KOPT-K1 (cell line): ENCODE measurements around the gene LYRM2.

ENCODE experiments used
- H3K27ac ChIP-seq: fragments of 200-600 bp; sonication (generic); 2 replicates; pipeline ENCODE4 v1.5.1; 2016; ENCODE audit warnings: antibody characterized with exemption, mild to moderate bottlenecking, low read depth, low read length; ENCODE audit not compliant: poor library complexity, severe bottlenecking
- H3K36me3 ChIP-seq: fragments of 200-600 bp; sonication (generic); 2 replicates; pipeline ENCODE4 v1.5.1; 2017; ENCODE audit warnings: antibody characterized with exemption, mild to moderate bottlenecking, low read length, moderate library complexity; ENCODE audit not compliant: insufficient read depth
- H3K9me3 ChIP-seq: fragments of 200-600 bp; sonication (generic); 2 replicates; pipeline ENCODE4 v1.5.1; 2017; ENCODE audit warnings: antibody characterized with exemption, low read length, mild to moderate bottlenecking; ENCODE audit not compliant: insufficient read depth, poor library complexity, severe bottlenecking

LYRM2 gene, protein sequence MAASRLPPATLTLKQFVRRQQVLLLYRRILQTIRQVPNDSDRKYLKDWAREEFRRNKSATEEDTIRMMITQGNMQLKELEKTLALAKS

DNA sequence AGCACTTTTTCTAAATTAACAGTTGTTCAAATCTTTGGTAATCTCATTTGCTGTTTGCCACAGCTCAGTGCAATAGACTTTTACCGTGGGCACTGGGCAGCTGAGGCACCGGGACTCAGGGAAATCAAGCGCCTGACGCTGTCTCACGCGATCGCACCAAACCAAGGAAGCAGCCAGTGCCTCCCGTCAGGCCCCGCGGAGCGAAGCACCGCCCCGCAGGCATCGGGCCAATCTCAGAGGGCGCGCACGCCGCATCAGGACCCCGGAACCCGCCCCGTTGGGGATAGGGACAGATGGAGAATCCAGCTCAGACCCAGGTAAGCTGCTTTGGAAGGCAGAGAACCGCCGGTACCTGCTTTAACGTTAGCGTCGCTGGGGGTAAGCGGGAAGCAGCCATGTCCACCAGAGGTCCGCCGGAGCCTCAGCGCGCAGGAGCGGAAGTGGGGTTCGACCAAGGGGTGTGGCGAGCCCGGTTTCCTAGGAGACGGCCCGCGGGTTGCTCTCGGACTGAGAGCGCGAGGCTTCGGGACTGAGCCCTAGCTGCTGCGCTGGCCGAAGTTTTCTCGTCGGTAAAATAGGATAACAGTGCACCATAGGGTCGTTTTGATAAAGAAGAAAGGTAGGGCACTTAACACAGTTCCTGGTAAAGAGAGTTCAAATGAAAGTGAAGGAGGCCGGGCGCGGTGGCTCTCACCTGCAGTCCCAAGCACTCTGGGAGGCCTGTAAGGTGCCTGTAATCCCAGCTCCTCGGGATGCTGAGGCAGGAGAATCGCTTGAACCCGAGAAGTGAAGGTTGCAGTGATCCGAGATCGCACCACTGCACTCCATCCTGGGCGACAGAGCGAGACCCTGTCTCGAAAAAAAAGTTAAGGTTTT lies at the start of gene LYRM2:
LYRM2 (minus strand) TSS at position 428 of the 876 bp plus-strand sequence; CDS start at position 397, 31 bp downstream.
- Histone ChIP-seq H3K27ac (peak within 1 kb of the TSS; percentile 92), H3K9me3 (no peaks in the 10 kb centered on the region), H3K36me3 (peaks cover 51% of the 10 kb centered on the region)

DNA sequence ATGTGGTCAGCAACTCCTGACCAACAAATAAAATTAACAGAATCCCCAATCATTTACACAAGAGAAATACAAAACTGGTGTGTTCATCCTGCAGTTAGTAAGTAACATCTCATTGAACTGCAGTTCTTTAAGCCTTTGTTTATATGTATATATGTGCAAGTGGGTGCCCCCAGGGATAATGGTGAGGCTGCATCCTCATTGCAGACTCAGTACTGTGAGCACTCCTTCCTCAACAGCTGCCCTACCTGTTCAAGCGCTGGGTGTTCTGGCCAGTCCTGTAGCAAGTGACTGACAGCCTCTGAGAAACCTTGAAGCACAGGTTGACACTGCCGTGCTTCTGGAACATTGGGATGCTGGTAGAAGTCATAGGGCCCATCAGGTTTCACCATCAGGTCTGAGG lies 49.8 kb upstream of the LYRM2 start:
- Histone ChIP-seq H3K27ac (no peak overlapping the region), H3K36me3 (peaks cover 100% of the 10 kb centered on the region), H3K9me3 (no peaks in the 10 kb centered on the region)

GRCh38 chr6:89685311-89685710 lies 46.8 kb upstream of the LYRM2 start:
- Histone ChIP-seq H3K27ac (no peak overlapping the region), H3K9me3 (no peaks in the 10 kb centered on the region), H3K36me3 (peaks cover 100% of the 10 kb centered on the region)

GRCh38 chr6:89682991-89683390 lies 44.4 kb upstream of the LYRM2 start:
- H3K27ac ChIP-seq = no peak overlapping the region
- H3K36me3 ChIP-seq = peaks cover 100% of the 10 kb centered on the region
- H3K9me3 ChIP-seq = no peaks in the 10 kb centered on the region

- H3K9me3 ChIP-seq = no peaks in the 10 kb centered on the region
- H3K36me3 ChIP-seq = peaks cover 100% of the 10 kb centered on the region
- no peak overlapping the region for H3K27ac ChIP-seq
These were observed 43.5 kb upstream of the LYRM2 start for GRCh38 chr6:89681983-89682564.

- Histone ChIP-seq H3K36me3 (peaks cover 100% of the 10 kb centered on the region), H3K9me3 (no peaks in the 10 kb centered on the region), H3K27ac (no peak overlapping the region)
These were observed 42.0 kb upstream of the LYRM2 start for GRCh38 chr6:89680551-89680950.

GRCh38 chr6:89680150-89680549 lies 41.6 kb upstream of the LYRM2 start:
- Histone ChIP-seq H3K27ac (no peak overlapping the region), H3K9me3 (no peaks in the 10 kb centered on the region), H3K36me3 (peaks cover 100% of the 10 kb centered on the region)

GRCh38 chr6:89679215-89680120 lies 40.9 kb upstream of the LYRM2 start:
- peaks cover 100% of the 10 kb centered on the region for H3K36me3 ChIP-seq
- no peaks in the 10 kb centered on the region for H3K9me3 ChIP-seq
- H3K27ac ChIP-seq = no peak overlapping the region

- peaks cover 100% of the 10 kb centered on the region for H3K36me3 ChIP-seq
- H3K9me3 ChIP-seq = no peaks in the 10 kb centered on the region
- no peak overlapping the region for H3K27ac ChIP-seq
These were observed 40.0 kb upstream of the LYRM2 start for GRCh38 chr6:89678531-89678930.

DNA sequence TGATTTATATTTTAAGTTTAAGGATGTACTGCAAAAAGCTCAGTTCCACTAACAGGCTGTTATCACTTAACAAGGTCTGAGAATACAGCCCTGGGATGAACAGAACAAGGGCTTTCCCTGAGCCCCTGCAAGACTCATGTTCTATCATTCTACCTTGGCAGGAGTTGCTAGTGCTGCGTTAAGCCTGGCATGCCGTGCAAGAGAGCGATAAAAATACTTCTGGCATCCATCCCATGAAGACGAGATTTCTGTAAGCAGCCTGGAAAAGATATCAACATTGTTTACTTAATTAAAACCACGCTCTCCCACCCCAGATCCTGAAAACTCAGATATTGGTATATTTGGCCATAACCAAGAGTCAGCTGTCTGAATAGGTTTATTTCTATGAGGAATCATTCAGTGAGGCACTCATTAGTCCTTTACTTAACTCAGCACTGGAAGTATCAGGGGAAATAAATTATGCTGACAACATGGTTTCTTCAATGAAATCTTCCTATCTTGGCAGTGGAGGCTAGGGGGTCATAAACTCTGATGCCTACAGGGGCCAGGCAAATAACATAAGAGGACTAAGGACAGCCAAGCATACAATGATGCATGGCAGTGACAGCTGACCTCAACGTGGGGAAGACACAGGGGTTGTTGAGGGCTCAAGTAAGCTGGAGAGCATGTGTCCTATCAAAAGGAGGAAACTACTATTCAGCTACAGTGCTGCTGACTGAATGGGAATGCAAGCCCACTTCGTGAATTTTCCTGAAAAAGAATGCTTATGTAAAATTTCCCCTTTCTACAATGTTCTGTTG lies 37.6 kb upstream of the LYRM2 start:
- Histone ChIP-seq H3K9me3 (no peaks in the 10 kb centered on the region), H3K36me3 (peaks cover 100% of the 10 kb centered on the region), H3K27ac (no peak overlapping the region)

GRCh38 chr6:89670935-89671565 lies 32.5 kb upstream of the LYRM2 start:
- peaks cover 96% of the 10 kb centered on the region for H3K36me3 ChIP-seq
- no peaks in the 10 kb centered on the region for H3K9me3 ChIP-seq
- H3K27ac ChIP-seq = no peak overlapping the region

GRCh38 chr6:89669002-89669401 lies 30.5 kb upstream of the LYRM2 start:
- Histone ChIP-seq H3K36me3 (peaks cover 96% of the 10 kb centered on the region), H3K9me3 (no peaks in the 10 kb centered on the region), H3K27ac (no peak overlapping the region)

GRCh38 chr6:89667872-89668556 lies 29.5 kb upstream of the LYRM2 start:
- Histone ChIP-seq H3K27ac (no peak overlapping the region), H3K36me3 (peaks cover 96% of the 10 kb centered on the region), H3K9me3 (no peaks in the 10 kb centered on the region)
